B cell (primary cell): ENCODE results near the gene SLC38A6. TPM values are rescaled to one million over a fixed set of nuclear protein-coding genes. Genes with fewer than 3 reads are reported as not detected.

Source experiments
- ATAC-seq: fragments of 200-7000 bp; cut with Tn5 transposase; one replicate; pipeline ENCODE4 v1.10.0; 2021; ENCODE audit warnings: low read depth, mild to moderate bottlenecking, moderate number of reproducible peaks, moderate library complexity
- CTCF ChIA-PET: fragments of 350-600 bp; sonication (Branson Sonifier 250); formaldehyde crosslinking; loops from one replicate; lab custom pipeline; 2021; ENCODE audit warnings: antibody characterized with exemption, inconsistent platforms; lab: Charles Lee
- POLR2A ChIA-PET: fragments of 350-600 bp; sonication (Branson Sonifier 250); formaldehyde crosslinking; loops from one replicate; lab custom pipeline; 2021; ENCODE audit warnings: antibody characterized with exemption; lab: Charles Lee
- DNase-seq: peaks from one replicate; pipeline ENCODE4 v3.0.0; 2013
- H2AFZ ChIP-seq: 2 replicates; pipeline ENCODE4 v1.6.1; 2012; ENCODE audit warnings: mild to moderate bottlenecking, low read depth, low read length; ENCODE audit not compliant: insufficient read depth, poor library complexity, severe bottlenecking
- H3K27ac ChIP-seq, 2 donors: 1 replicate in 1 of 2; 2 replicates in 1 of 2; pipeline ENCODE4 v1.5.1; 2012 to 2013; ENCODE audit warnings: low read length in 2 of 2, mild to moderate bottlenecking in 2 of 2, moderate library complexity in 1 of 2
- H3K27me3 ChIP-seq, 4 experiments: fragments of 200-600 bp in 1 of 4; sonication (generic) in 1 of 4; replicated peaks in 1 of 4; 1 replicate in 2 of 4; 2 replicates in 2 of 4; pipeline versions ENCODE4 v1.6.1 to v1.7.0; 2013 to 2016; ENCODE audit warnings: low read length in 3 of 4, mild to moderate bottlenecking in 2 of 4, mixed read lengths in 1 of 4, moderate library complexity in 1 of 4; ENCODE audit not compliant: insufficient read depth in 4 of 4, control insufficient read depth in 3 of 4; ENCODE audit errors: control extremely low read depth in 1 of 4
- H3K36me3 ChIP-seq, 2 experiments: replicated peaks in 1 of 2; 1 replicate in 1 of 2; 2 replicates in 1 of 2; pipeline versions ENCODE4 v1.6.1 to v1.7.1; 2013; ENCODE audit warnings: low read length in 1 of 2; ENCODE audit not compliant: insufficient read depth in 2 of 2, control insufficient read depth in 1 of 2; ENCODE audit errors: control extremely low read depth in 1 of 2, extremely low read depth in 1 of 2
- H3K4me1 ChIP-seq, 2 donors: fragments of 200-600 bp in 1 of 2; sonication (generic) in 1 of 2; 1 replicate in 1 of 2; 2 replicates in 1 of 2; pipeline versions ENCODE4 v1.5.1 to v1.6.1; 2013 to 2017; ENCODE audit warnings: low read length in 2 of 2; ENCODE audit not compliant: control insufficient read depth in 2 of 2, insufficient read depth in 2 of 2
- H3K4me2 ChIP-seq: replicated peaks from 2 replicates; pipeline ENCODE3; 2012; ENCODE audit warnings: mild to moderate bottlenecking, low read depth, low read length; ENCODE audit not compliant: poor library complexity, severe bottlenecking
- H3K4me3 ChIP-seq, 5 experiments: fragments of 200-600 bp in 1 of 5; sonication (generic) in 1 of 5; 1 replicate in 3 of 5; 2 replicates in 2 of 5; pipeline versions ENCODE4 v1.5.1 to v1.7.0; 2011 to 2016; ENCODE audit warnings: low read length in 4 of 5, mild to moderate bottlenecking in 4 of 5, low read depth in 2 of 5, control low read depth in 1 of 5, moderate library complexity in 1 of 5; ENCODE audit not compliant: insufficient read depth in 1 of 5; ENCODE audit errors: control extremely low read depth in 1 of 5, extremely low read depth in 1 of 5
- H3K79me2 ChIP-seq: fragments of 200-600 bp; sonication (generic); one replicate; pipeline ENCODE4 v1.6.0; 2016; ENCODE audit warnings: low read length; ENCODE audit not compliant: control insufficient read depth, insufficient read depth
- H3K9ac ChIP-seq: fragments of 200-600 bp; sonication (generic); 2 replicates; pipeline ENCODE4 v1.6.1; 2017; ENCODE audit warnings: mild to moderate bottlenecking, low read length, moderate library complexity
- H3K9me3 ChIP-seq, 3 donors: one replicate each; pipeline versions ENCODE4 v1.6.1 to v1.7.1; 2013; ENCODE audit warnings: low read length in 2 of 3; ENCODE audit not compliant: control insufficient read depth in 2 of 3, insufficient read depth in 1 of 3; ENCODE audit errors: control extremely low read depth in 1 of 3
- H4K20me1 ChIP-seq: 2 replicates; pipeline ENCODE4 v1.6.0; 2012; ENCODE audit warnings: mild to moderate bottlenecking, low read length; ENCODE audit not compliant: insufficient read depth, control insufficient read depth, poor library complexity, severe bottlenecking
- H3K27ac Mint-ChIP-seq: one replicate; pipeline ENCODE4 v1.8.0; 2021; ENCODE audit warnings: mixed read lengths
- H3K27me3 Mint-ChIP-seq: one replicate; pipeline ENCODE4 v1.8.0; 2021; ENCODE audit warnings: mixed read lengths
- H3K4me1 Mint-ChIP-seq: one replicate; pipeline ENCODE4 v1.8.0; 2021; ENCODE audit warnings: mixed read lengths
- H3K4me3 Mint-ChIP-seq: one replicate; pipeline ENCODE4 v1.8.0; 2021; ENCODE audit warnings: mixed read lengths
- H3K9me3 Mint-ChIP-seq: one replicate; pipeline ENCODE4 v1.8.0; 2022; ENCODE audit warnings: mixed read lengths; ENCODE audit not compliant: insufficient read depth
- CTCF ChIP-seq: fragments of 200-600 bp; IDR thresholded peaks from one replicate; pipeline ENCODE4 v1.8.0; 2022; ENCODE audit warnings: antibody characterized with exemption, mild to moderate bottlenecking
- EZH2 ChIP-seq: IDR thresholded peaks from 2 replicates; pipeline ENCODE4 v1.6.1; 2012; ENCODE audit warnings: borderline replicate concordance, low read depth, mild to moderate bottlenecking, moderate library complexity, low read length; ENCODE audit not compliant: insufficient read depth, poor library complexity, severe bottlenecking
- WGBS: methylation state at CpG from one replicate; pipeline ENCODE4 v1.1.5; 2013; ENCODE audit warnings: missing lambda C conversion rate; ENCODE audit not compliant: insufficient coverage; 5-methylcytosine and 5-hydroxymethylcytosine counted together
- intact Hi-C: fragments of 100-400 bp; cut with micrococcal nuclease; formaldehyde crosslinking; loops from one replicate; pipeline ENCODE4 v1.10.0; 2022
- polyA plus RNA-seq: library from polyadenylated mRNA; depleted of rRNA; stranded (reverse); fragments of >200 nt; gene quantifications from 2 replicates; pipeline ENCODE4 v1.2.3, GENCODE V29; 2012
- total RNA-seq, 2 donors: library from RNA; stranded (reverse); fragments of 120-200 nt in 1 of 2; gene quantifications; 1 replicate in 1 of 2; 2 replicates in 1 of 2; pipeline versions ENCODE4 v1.2.3 to v1.2.4, GENCODE V29; 2013 to 2022

SLC38A6 gene
- total and polyA plus RNA-seq, 2 donors (not counting 1 experiment from before 2014, with no cell fraction given), result 6.4 to 15.9 TPM

DNA sequence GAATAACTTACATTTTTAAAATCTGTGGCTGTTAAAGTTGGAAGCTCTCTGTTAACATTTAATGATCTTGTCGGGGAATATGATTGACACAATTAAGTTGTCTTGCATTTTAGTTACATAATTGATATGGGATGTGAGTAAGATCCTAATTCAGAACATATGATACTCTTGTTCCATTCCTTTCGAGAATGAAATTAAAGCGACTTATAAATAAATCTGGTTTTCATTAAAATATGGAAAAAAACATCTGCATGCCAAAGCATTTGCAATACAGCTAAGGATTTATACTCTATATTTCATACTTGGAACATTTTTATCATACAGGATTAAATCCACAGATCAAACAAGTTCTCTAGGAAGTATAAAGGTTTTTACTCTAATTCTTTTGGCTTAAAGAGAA lies 52.0 kb downstream of the SLC38A6 start:
- H3K4me1 ChIP-seq, result peaks cover 9 to 10% of the 10 kb centered on the region in 2 donors
- no peaks in the 10 kb centered on the region for H4K20me1 ChIP-seq
- H3K27ac Mint-ChIP-seq, result no peak overlapping the region
- H3K4me3 ChIP-seq, result no peak overlapping the region
- ATAC-seq (no peak), DNase-seq (no peak)
- H3K4me3 Mint-ChIP-seq, result no peak overlapping the region
- H3K27ac ChIP-seq, result no peak overlapping the region
- H3K27me3 Mint-ChIP-seq, result no peaks in the 10 kb centered on the region
- H3K4me2 ChIP-seq, result no peak overlapping the region
- intact Hi-C loops, result no loop called here
- no peaks in the 10 kb centered on the region for H3K9me3 ChIP-seq
- H2AFZ ChIP-seq, result no peak overlapping the region
- H3K4me1 Mint-ChIP-seq, result peaks cover 16% of the 10 kb centered on the region
- ChIA-PET CTCF (interaction anchor here (1.6 to 3.1 kb wide), 2 partner anchors 8 to 682 kb away, joined by 3 to 13 read pairs; no protein-coding TSS in a partner anchor), POLR2A (no interaction called here)
- no peaks in the 10 kb centered on the region for H3K27me3 ChIP-seq
- no peak overlapping the region for H3K9ac ChIP-seq
- WGBS, result no CpG with 5 or more reads among the region's 3 CpGs
- TF ChIP-seq CTCF, result no peak
- TF ChIP-seq EZH2, result no peak
- no peaks in the 10 kb centered on the region for H3K36me3 ChIP-seq
- H3K79me2 ChIP-seq, result no peaks in the 10 kb centered on the region
- no peaks in the 10 kb centered on the region for H3K9me3 Mint-ChIP-seq

DNA sequence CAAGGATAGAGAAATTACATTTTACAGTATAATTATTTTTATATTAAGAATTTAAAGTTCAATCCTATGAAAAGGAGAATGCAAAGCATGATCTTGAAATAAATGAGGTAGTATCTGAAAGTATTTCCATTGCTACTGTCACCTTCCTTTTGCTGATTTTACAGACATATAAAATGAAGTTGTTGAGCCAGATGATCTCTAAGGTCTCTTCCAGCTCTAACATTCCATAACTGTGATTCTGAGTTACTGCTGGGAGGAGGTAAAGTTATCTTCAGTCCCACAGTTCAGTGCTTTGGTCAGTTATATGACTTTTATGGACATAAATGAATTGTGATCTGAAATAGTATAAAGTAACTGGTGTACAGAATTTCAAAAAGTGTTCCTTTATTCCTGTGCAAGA lies 52.8 kb downstream of the SLC38A6 start:
- H3K27ac Mint-ChIP-seq, result peak overlapping the region; percentile 18
- H3K27ac ChIP-seq, result peak overlapping the region in 1 of 2 donors; percentile 43
- no peak overlapping the region for H3K4me3 Mint-ChIP-seq
- no peaks in the 10 kb centered on the region for H3K27me3 ChIP-seq
- no peak overlapping the region for H3K4me2 ChIP-seq
- DNase-seq (no peak), ATAC-seq (no peak)
- intact Hi-C loops, result no loop called here
- no peaks in the 10 kb centered on the region for H3K9me3 Mint-ChIP-seq
- no peaks in the 10 kb centered on the region for H4K20me1 ChIP-seq
- H3K79me2 ChIP-seq, result no peaks in the 10 kb centered on the region
- H3K4me3 ChIP-seq, result no peak overlapping the region
- TF ChIP-seq CTCF (no peak), EZH2 (no peak)
- no peaks in the 10 kb centered on the region for H3K36me3 ChIP-seq
- H2AFZ ChIP-seq, result no peak overlapping the region
- CTCF ChIA-PET, result interaction anchor here (3.1 kb wide), 1 partner anchor 8 kb away, joined by 13 read pairs; no protein-coding TSS in a partner anchor
- peaks cover 9 to 10% of the 10 kb centered on the region in 2 donors for H3K4me1 ChIP-seq
- no peaks in the 10 kb centered on the region for H3K27me3 Mint-ChIP-seq
- peaks cover 16% of the 10 kb centered on the region for H3K4me1 Mint-ChIP-seq
- H3K9ac ChIP-seq, result no peak overlapping the region
- H3K9me3 ChIP-seq, result no peaks in the 10 kb centered on the region
- POLR2A ChIA-PET, result no interaction called here
